ENCODE data around the gene RALBP1.
A peak's percentile ranks its signal among the peaks of the same experiment; 100 is the strongest.

Gene RALBP1

DNA sequence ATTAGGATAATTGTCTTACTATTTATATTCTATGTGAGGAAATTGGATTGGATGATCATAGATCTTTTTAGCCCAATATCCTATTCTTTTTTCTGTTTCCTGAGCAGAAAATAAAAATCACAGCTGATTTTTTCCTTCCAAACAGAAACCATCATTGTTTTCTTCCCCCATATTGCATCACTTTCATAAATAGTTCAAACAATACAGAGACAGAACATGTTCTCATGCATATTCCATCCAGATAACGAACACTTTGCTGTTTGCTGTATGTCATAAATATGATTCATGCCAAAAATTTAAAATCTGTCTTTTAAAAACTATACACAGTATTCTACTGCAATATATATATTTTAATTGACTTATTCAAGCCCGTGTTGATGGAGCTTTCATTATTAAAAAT is 22.0 kb upstream of the RALBP1 start:
- no peaks in the 10 kb centered on the region for H3K4me1 ChIP-seq (ENCODE audit: control insufficient read depth, insufficient read depth, low read length)
- H3K4me3 ChIP-seq (ENCODE audit: low read length) = no peak overlapping the region
- no CpG with 5 or more reads among the region's 2 CpGs for WGBS (ENCODE audit: insufficient coverage, insufficient read length)
- H3K9me3 ChIP-seq (ENCODE audit: control insufficient read depth, insufficient read depth, low read length) = no peaks in the 10 kb centered on the region; the same call in 1 of the 2 replicates
- H3K27ac ChIP-seq (ENCODE audit: low read length) = no peak overlapping the region
- H3K27me3 ChIP-seq (ENCODE audit: control insufficient read depth, insufficient read depth, low read length) = no peaks in the 10 kb centered on the region; the same call in 1 of the 2 replicates
- H3K36me3 ChIP-seq (ENCODE audit: control insufficient read depth, insufficient read depth, low read length) = no peaks in the 10 kb centered on the region
- DNase-seq (ENCODE audit: low read depth, low spot score) = no peak

DNA sequence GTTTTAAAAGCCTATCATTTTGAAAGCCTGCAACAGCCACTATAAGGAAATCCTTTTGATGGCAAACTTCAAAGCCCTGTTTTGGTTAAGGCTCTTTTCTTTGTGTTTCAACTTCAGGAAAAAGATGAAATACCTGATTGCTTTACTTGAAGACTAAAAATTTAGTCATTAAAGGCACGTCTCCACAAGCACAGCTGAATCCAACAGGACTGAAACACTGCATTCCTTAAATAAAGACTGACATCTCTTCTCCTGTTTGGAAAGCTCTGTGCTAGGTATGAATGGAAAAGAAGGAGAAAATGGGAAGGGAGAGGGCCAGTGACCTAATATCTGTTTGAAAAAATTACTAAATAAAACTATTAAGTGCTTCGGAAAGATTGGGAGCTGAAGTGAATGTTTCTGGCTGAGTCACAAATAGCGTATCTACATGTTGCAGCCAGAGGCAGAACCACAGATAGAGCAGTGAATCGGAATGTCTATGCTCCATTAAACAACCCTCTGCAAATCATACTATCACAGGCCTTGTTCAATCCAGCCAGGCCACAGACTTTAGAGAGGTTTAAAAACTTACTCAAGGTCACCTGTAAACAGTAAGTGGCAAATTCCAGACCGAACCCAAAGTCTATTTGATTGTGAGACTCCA is 21.1 kb upstream of the RALBP1 start:
- DNase-seq (ENCODE audit: low read depth, low spot score) = no peak
- no peak overlapping the region for H3K27ac ChIP-seq (ENCODE audit: low read length)
- WGBS (ENCODE audit: insufficient coverage, insufficient read length) = no CpG with 5 or more reads among the region's 5 CpGs
- no peaks in the 10 kb centered on the region for H3K36me3 ChIP-seq (ENCODE audit: control insufficient read depth, insufficient read depth, low read length)
- H3K4me1 ChIP-seq (ENCODE audit: control insufficient read depth, insufficient read depth, low read length) = no peaks in the 10 kb centered on the region
- H3K27me3 ChIP-seq (ENCODE audit: control insufficient read depth, insufficient read depth, low read length) = no peaks in the 10 kb centered on the region
- H3K4me3 ChIP-seq (ENCODE audit: low read length) = no peak overlapping the region
- H3K9me3 ChIP-seq (ENCODE audit: control insufficient read depth, insufficient read depth, low read length) = no peaks in the 10 kb centered on the region; the same call in 1 of the 2 replicates

DNA sequence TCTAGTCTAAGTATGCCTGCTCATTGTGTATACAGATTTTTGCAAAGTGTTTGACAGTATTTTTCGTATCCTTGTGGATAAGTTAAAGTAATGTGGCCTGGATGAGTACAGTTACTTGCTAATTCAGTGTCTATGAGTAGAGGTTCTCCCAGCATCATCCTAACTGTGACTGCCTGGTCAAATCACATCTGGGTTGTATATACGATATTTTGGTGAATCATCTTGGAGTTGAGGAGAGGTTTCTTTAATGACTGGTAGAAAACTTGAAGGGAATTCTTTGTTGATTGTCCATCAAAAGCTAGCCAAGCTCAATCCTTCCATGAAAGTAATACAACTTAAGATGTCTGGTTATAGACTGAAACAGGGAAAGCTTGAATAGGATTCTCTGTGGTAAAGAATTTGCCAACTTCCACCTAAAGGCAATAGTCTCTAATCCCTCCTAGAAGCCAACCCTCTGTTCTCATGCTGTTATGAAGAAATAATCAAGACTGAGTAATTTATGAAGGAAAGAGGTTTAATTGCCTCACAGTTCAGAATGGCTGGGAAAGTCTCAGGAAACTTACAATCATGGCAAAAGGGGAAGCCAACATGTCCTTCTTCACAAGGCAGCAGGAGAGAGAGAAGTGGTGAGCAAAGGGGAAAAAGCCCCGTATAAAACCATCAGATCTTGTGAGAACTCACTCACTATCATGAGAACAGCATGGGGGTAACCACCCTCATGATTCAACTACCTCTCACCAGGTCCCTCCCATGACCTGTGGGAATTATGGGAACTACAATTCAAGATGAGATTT is 19.4 kb upstream of the RALBP1 start:
- no peaks in the 10 kb centered on the region for H3K4me1 ChIP-seq (ENCODE audit: control insufficient read depth, insufficient read depth, low read length)
- DNase-seq (ENCODE audit: low read depth, low spot score) = no peak
- no CpG with 5 or more reads among the region's 3 CpGs for WGBS (ENCODE audit: insufficient coverage, insufficient read length)
- H3K27me3 ChIP-seq (ENCODE audit: control insufficient read depth, insufficient read depth, low read length) = no peaks in the 10 kb centered on the region
- no peaks in the 10 kb centered on the region; the same call in 1 of the 2 replicates for H3K9me3 ChIP-seq (ENCODE audit: control insufficient read depth, insufficient read depth, low read length)
- no peaks in the 10 kb centered on the region for H3K36me3 ChIP-seq (ENCODE audit: control insufficient read depth, insufficient read depth, low read length)
- H3K4me3 ChIP-seq (ENCODE audit: low read length) = no peak overlapping the region
- no peak overlapping the region for H3K27ac ChIP-seq (ENCODE audit: low read length)

DNA sequence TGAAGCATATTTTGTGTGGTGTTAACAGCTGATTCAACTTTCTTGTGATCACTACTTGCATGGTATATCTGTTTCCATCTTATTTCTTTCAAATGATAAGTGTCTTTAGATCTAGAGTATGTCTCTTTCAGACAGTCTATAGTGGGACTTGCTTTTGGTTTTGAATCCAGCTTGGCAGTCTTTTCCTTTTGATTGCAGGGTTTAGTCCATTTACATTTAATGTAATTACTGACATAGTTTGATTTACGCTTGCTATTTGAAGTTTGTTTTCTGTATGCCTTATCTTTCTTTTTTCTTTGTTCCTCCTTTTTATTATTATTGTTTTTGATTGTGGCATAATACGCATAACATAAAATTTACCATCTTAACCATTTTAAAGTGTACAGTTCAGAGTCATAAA is 9.2 kb upstream of the RALBP1 start:
- DNase-seq (ENCODE audit: low read depth, low spot score) = no peak
- Histone ChIP-seq H3K4me1 (ENCODE audit: control insufficient read depth, insufficient read depth, low read length) (no peaks in the 10 kb centered on the region), H3K4me3 (ENCODE audit: low read length) (no peak overlapping the region), H3K27me3 (ENCODE audit: control insufficient read depth, insufficient read depth, low read length) (no peaks in the 10 kb centered on the region), H3K27ac (ENCODE audit: low read length) (no peak overlapping the region), H3K36me3 (ENCODE audit: control insufficient read depth, insufficient read depth, low read length) (no peaks in the 10 kb centered on the region), H3K9me3 (ENCODE audit: control insufficient read depth, insufficient read depth, low read length) (no peaks in the 10 kb centered on the region)
- no CpG with 5 or more reads among the region's 2 CpGs for WGBS (ENCODE audit: insufficient coverage, insufficient read length)

DNA sequence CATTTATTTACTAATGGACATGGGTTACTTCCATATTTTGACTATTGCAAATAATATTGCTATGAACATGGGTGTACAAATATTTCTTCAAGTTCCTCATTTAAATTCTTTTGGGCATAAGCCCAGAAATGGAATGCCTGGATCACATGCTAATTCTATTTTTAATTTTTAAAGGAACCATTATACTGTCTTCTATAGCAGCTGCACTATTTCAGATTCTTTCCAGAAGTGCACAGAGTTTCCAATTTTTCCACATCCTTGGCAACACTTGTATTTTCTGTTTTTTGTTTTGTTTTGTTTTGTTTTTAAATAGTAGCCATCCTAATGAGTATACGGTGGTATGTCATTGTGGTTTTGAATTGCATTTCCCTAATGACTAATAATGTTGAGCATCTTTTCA is 8.5 kb upstream of the RALBP1 start:
- no peaks in the 10 kb centered on the region for H3K36me3 ChIP-seq (ENCODE audit: control insufficient read depth, insufficient read depth, low read length)
- H3K27ac ChIP-seq (ENCODE audit: low read length) = no peak overlapping the region
- no CpG with 5 or more reads among the region's 1 CpG for WGBS (ENCODE audit: insufficient coverage, insufficient read length)
- no peaks in the 10 kb centered on the region for H3K9me3 ChIP-seq (ENCODE audit: control insufficient read depth, insufficient read depth, low read length)
- DNase-seq (ENCODE audit: low read depth, low spot score) = no peak
- H3K27me3 ChIP-seq (ENCODE audit: control insufficient read depth, insufficient read depth, low read length) = no peaks in the 10 kb centered on the region
- H3K4me3 ChIP-seq (ENCODE audit: low read length) = no peak overlapping the region
- H3K4me1 ChIP-seq (ENCODE audit: control insufficient read depth, insufficient read depth, low read length) = no peaks in the 10 kb centered on the region

DNA sequence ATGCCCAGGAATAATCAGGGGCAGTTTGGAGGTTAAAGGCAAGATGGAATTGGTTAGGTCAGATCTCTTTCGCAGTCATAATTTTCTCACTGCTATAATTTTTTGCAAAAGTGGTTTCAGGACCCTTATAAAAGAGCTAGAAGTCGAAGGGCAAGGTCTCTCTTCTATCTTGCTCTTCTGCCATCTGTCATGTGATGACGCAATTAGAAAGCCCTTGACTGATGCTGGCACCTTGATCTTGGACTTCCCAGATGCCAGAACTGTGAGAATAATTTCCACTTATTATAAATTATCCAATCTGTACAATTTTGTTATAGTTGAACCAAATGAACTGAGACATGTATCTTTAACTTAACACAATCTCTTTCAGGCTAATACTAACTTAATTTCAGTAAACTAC is 6.3 kb upstream of the RALBP1 start:
- Histone ChIP-seq H3K36me3 (ENCODE audit: control insufficient read depth, insufficient read depth, low read length) (no peaks in the 10 kb centered on the region), H3K4me3 (ENCODE audit: low read length) (no peak overlapping the region), H3K27me3 (ENCODE audit: control insufficient read depth, insufficient read depth, low read length) (no peaks in the 10 kb centered on the region), H3K9me3 (ENCODE audit: control insufficient read depth, insufficient read depth, low read length) (no peaks in the 10 kb centered on the region), H3K4me1 (ENCODE audit: control insufficient read depth, insufficient read depth, low read length) (0 out of 2 replicates have a peak, but pooled peaks cover 1% of the 10 kb centered on the region), H3K27ac (ENCODE audit: low read length) (no peak overlapping the region)
- no peak for DNase-seq (ENCODE audit: low read depth, low spot score)
- WGBS (ENCODE audit: insufficient coverage, insufficient read length) = no CpG with 5 or more reads among the region's 3 CpGs

DNA sequence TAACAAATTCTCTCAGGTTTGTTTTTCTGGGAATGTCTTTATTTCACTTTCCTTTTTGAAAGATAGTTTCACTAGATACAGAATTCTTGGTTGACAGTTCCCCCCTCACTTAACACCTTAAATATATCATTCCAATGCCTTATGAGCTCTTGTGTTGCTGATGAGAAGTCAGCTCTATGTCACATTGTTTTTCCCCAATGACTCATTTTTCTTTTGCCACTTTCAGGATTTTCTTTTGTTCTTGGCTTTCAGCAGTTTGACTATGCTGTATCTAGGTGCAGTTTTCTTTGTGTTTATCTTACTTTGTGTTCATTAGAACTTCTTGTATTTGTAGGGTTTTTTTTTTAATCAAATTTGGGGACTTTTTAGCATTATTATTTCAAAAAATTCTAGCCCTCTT is 5.6 kb upstream of the RALBP1 start:
- H3K36me3 ChIP-seq (ENCODE audit: control insufficient read depth, insufficient read depth, low read length) = no peaks in the 10 kb centered on the region
- H3K4me1 ChIP-seq (ENCODE audit: control insufficient read depth, insufficient read depth, low read length) = 0 out of 2 replicates have a peak, but pooled peaks cover 2% of the 10 kb centered on the region
- no peaks in the 10 kb centered on the region for H3K27me3 ChIP-seq (ENCODE audit: control insufficient read depth, insufficient read depth, low read length)
- H3K9me3 ChIP-seq (ENCODE audit: control insufficient read depth, insufficient read depth, low read length) = no peaks in the 10 kb centered on the region
- no peak for DNase-seq (ENCODE audit: low read depth, low spot score)
- no peak overlapping the region for H3K27ac ChIP-seq (ENCODE audit: low read length)
- H3K4me3 ChIP-seq (ENCODE audit: low read length) = no peak overlapping the region

DNA sequence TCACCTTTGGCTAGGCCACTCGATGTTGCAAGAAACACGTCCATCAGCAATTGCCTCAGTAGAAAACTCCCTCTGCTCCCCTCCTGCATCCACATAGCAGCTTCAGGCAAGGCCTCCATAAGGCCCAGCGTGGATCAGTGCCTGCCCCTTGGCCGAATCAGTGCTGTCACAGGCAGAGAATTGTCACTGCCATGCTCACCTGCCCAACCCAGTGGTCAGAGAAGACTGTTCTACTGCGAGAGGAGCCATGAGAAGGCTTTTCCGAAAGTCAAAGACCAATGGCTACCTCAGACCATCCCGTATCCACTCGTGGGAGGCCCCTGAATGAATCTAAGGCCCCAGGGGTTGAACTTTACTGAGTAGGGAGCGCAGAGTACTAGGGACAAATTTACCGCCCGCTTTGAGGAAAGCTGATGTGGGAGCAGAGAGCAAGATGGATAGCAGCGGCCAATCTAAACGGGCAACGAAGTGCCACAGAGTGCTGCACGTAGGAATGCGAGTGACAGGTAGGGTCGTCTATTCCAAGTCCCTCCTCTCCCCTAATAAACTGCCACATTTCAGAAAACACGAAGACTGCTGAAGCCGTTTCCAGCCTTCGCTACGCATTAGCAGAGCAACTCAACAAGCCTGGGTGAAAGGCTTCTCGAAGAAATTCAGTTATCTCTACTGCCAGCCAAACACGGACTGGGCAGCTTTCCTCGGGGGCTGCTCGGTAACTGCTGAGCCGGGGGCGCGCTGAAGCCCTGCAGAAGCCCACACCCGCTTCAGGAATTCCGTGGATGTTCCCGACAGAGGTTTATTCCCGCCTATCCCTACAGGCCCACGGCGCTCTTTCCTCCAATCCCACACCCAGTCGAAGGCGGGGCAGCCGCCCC is 968 bp upstream of the RALBP1 start:
- Histone ChIP-seq H3K4me3 (ENCODE audit: low read length) (peak overlapping the region; percentile 84; the same call in 1 of the 2 replicates), H3K4me1 (ENCODE audit: control insufficient read depth, insufficient read depth, low read length) (0 out of 2 replicates have a peak, but pooled peaks cover 2% of the 10 kb centered on the region), H3K27ac (ENCODE audit: low read length) (no peak overlapping the region), H3K9me3 (ENCODE audit: control insufficient read depth, insufficient read depth, low read length) (no peaks in the 10 kb centered on the region), H3K36me3 (ENCODE audit: control insufficient read depth, insufficient read depth, low read length) (no peaks in the 10 kb centered on the region), H3K27me3 (ENCODE audit: control insufficient read depth, insufficient read depth, low read length) (no peaks in the 10 kb centered on the region)
- no CpG with 5 or more reads among the region's 37 CpGs for WGBS (ENCODE audit: insufficient coverage, insufficient read length)
- no peak for DNase-seq (ENCODE audit: low read depth, low spot score)

DNA sequence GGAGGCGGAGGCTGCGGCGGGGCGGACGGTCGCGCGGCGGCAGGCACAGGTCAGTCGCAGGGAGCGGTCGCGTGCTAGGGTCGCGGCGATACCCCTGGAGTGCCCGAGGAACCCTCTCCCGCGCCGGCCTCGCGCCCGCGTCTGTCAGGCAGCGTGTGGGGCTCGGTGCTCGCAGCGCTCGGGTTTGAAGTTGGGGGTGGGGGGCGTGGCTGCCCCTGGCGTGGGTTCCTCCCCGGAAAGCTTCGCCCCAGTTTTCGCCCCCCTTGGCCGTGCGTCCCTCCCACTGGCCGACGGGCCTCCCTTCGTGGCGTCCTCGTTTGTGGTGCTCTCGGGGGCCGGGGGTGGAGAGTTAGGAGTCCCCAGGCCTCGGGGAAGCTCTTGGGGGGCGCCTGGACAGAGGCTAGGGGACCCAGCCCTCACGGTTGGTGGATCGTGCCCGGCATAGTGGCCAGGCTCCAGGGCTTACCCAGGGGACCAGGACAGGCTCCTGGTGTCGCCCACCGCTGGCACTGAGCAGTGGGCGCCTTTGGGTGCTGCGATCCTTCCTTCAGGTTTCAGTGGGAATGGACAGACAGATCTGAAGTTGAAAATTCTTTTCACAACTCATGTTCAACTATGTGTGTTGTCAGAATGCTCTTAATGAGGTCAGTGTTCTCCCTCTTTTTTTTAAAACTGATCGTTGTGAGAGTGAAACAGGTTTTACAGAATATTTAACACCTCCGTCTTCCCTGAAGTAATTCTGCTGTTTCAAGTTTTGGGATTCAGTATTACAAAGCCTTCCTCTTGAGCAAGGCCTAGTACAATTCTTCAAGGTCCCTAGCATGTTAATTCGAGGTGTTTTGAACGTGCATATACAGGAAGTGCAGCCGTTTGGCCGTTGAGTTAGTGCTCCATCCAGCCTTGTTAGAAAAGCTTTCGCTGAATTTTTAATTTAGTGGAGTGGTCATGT is 604 bp downstream of the RALBP1 start:
- Histone ChIP-seq H3K4me3 (ENCODE audit: low read length) (peak overlapping the region; percentile 81), H3K36me3 (ENCODE audit: control insufficient read depth, insufficient read depth, low read length) (no peaks in the 10 kb centered on the region), H3K4me1 (ENCODE audit: control insufficient read depth, insufficient read depth, low read length) (0 out of 2 replicates have a peak, but pooled peaks cover 2% of the 10 kb centered on the region), H3K27me3 (ENCODE audit: control insufficient read depth, insufficient read depth, low read length) (no peaks in the 10 kb centered on the region), H3K27ac (ENCODE audit: low read length) (no peak overlapping the region), H3K9me3 (ENCODE audit: control insufficient read depth, insufficient read depth, low read length) (no peaks in the 10 kb centered on the region)
- WGBS (ENCODE audit: insufficient coverage, insufficient read length) = no CpG with 5 or more reads among the region's 59 CpGs
- no peak for DNase-seq (ENCODE audit: low read depth, low spot score)
